ENCODE data around the gene GPR156.
A peak's percentile ranks its signal among the peaks of the same experiment; 100 is the strongest.
"Not testable (repeated sequence)": the region's sequence is repeated elsewhere in the genome, so short reads cannot be mapped to it uniquely, and the experiment has no call there.

GPR156 gene

DNA sequence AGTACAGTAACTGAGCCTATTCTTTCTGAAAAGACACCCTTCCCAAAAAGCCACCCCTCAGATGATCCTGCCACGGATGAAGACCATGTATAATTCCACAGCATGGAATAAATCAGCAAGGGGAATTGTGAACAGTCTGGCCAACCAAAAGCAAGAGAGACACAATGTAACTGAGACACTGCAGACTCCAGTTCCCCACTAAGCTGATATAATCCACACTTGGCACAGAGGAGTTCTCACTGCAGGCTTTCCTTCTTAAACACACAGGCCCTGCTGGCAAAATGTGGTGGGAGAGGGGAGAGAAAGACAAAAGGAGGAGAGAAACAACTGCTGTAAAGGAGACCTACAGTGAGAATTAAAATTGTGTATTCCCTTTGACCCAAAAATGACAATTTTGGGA lies 12.7 kb downstream of the GPR156 start:
- FAIRE-seq, result no peak

DNA sequence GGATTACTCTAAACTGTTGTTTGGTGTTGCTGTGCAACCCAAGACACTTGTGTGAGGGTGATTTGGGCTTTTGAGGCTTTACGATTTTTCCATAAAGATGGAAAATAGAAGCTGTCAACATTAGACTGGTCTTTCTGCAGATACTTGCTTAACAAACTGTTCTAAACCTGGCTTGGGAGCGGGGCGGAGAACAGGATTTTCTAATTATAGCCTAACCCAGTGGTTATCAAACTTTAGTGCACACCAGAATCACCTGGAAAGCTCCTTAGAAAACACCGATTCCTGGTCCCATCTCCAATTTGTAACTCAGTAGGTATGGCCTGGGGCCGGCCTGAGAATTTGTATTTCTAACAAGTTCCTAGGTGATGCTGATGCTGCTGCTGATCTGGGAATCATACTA lies 19.0 kb downstream of the GPR156 start:
- FAIRE-seq, result no peak

DNA sequence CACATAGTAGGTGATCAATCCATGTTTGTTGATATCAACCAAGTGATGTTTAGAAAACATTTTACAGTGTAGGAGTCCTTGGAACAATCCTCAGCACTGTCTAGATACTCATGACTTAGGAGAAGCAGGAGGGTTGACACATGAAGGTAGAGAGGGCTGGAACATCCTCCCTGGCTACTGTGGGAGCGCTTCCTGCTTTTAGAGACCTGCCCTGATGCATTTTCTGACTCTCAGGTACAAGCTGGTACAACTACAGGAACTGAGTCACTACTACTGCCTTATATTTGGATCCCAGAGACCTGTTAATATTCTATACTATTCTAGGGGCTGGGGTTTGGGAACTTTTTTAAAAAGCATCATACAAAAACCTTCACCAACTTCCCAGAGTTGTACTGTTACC lies 20.1 kb downstream of the GPR156 start:
- no peak for FAIRE-seq

DNA sequence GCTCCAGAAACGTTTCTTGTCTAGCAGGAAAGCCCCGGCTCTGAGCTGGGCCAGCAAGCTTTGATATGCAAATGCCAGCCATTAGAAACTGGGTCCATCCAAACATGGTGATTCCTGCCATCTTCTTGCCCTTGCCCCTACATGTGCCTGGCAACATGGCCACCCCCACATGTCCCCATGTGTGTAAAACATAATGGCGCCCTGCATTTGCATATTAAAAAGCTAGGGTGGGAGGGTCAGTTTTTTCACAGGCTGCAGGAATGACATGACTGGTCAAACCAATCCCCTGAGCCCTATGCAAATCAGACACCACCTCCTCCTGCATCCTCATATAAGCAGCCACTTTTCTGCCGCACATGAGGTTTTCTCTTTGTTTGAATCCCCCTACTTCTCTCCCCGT lies 21.2 kb downstream of the GPR156 start:
- FAIRE-seq, result no peak

DNA sequence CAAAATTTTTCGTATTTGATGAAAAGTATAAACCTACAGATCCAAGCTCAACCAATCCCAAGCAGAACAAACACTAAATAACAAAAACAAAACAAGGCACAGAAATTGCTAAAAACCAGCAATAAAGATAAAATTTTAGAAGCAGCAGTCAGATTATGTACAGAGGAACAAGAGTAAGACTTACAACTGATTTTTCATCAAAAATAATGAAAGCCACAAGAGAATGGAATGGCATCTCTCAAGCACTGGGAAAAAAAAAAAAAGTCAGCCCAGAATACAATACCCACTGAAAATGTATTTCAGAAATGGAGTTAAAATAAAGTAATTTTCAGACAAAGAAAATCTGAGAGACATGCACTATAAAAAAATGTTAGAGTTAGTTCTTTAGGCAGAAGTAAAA lies 27.0 kb downstream of the GPR156 start:
- FAIRE-seq, result no peak

DNA sequence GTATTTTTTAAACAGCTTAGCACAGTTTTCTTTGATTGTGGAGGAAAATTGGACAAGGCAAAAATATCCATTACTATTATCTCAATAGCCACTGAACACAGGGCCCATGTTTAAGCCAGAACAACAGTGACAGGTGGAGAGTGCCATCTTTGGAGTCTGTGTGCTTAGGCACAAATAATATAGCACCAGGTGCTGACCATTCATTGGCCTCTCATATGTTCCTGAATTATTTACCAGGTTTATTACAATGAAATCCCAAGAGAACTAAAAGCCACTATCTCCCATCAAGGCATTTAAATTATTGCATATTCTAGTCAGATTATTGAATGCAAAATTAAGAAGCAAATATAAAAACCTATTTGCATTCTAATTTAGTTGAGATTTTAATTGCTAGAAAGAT lies 39.6 kb downstream of the GPR156 start:
- FAIRE-seq, result no peak

DNA sequence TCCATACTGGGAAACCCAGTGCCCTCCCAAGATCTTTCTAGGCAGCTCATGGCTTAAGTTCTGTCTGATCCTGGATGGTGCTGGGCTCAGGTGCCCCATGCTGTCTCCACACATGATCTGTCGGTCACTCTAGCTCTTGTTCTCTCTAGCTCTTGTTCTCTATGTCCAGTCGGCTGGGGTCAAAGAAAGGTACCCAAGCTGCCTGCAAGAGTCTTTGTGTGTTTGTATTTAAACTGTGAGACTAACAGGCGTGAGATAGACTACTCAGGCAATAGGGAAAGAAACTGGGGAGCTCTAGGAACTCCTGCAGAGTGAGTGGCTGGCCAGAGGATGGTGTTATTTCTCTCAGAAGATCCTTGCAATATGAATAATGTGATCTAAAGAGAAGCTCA lies 40.2 kb downstream of the GPR156 start:
- no peak for FAIRE-seq

DNA sequence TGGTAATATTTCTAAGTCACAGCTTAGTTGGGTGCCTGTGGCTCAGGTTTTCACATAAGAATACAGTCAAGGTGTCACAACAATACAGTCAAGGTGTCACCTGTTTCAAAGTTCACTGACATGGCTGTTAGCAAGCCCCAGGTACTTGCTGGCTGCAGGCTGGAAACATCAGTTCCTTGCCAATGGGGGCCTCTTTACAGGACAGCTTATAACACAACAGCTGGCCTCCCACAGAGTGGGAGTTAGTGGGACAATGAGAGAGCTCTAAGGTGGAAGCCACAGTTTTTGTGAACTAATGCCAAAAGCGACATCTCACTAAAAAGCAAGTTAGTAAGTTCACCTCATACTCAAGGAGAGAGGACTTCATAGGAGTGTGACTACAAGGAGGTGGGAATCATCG lies 45.4 kb downstream of the GPR156 start:
- no peak for FAIRE-seq

DNA sequence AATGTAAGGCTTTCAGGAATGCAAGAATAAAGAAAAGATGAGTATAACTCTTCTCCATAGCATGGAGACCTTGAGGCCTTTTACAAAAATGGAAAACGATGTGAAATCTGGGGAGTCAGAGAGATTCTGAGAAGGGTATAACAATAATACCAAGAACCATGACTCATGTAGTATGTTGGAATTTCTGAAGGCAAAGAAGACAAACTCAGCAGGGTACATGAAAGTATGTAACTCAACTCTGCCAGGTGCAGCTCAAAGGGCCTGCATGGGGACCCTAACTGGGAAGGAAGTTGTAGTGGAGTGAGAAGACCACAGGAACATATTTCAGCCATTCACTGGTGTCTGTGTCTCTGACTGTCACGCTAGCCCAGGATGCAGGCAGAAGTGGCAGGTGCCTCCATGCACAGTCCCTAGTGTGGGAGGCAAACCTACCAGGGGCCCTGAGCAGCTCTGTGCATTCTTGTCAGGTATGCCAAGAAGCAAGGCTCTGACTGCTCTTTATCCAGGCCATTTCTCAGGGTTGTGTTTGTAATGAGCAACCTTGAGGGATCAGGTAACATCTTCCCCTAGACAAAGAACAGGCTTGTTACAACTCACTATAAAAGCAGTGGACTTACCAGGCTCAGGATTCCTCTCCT lies 57.2 kb downstream of the GPR156 start:
- no peak for FAIRE-seq

DNA sequence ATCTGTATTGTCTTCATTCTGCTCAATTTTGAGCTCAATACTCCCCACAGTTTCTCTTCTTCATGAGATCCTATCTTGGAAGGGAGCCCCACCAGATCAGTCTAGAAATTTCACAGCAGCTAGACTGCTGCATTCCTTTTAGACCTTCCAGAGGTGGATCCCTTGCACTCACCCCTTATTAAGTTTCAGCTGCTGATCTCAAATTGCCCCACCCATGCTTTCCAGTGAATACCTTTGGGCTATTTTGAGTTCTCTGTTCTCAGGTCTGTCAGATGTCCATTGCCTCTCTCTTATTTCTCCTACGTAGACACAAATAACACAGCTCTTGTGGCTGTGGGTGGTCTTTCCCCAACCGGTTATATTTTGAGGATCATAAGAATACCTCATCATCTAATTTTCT lies 60.8 kb downstream of the GPR156 start:
- no peak for FAIRE-seq

DNA sequence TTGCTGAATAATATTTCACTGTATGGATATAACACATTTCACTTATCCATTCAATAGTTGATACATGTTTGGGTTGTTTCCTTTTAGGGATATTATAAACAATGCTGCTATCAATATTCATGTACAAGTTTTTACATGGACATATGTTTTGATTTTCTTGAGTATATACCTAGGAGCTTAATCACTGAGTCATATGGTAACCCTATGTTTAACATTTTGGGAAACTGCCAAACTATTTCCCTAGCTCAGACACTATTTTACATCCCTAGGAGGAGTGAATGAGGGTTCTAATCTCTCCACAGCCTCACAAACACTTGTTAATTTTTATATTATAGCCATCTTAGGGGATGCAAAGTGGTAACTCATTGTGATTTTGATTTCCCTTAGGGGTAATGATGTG lies 66.0 kb downstream of the GPR156 start:
- no peak for FAIRE-seq

DNA sequence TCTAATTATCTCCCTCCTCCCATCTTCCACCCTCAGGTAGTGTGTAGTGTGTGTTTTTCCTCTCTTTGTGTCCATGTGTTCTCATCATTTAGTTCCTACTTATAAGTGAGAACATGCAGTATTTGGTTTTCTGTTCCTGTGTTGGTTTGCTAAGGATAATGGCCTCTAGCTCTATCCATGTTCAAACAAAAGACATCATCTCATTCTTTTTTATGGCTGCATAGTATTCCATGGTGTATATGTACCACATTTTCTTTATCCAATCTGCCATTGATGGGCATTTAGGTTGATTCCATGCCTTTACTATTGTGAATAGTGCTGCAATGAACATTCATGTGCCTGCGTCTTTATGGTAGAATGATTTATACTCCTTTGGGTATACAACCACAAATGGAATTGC lies 68.4 kb downstream of the GPR156 start:
- FAIRE-seq, result not testable (repeated sequence)

DNA sequence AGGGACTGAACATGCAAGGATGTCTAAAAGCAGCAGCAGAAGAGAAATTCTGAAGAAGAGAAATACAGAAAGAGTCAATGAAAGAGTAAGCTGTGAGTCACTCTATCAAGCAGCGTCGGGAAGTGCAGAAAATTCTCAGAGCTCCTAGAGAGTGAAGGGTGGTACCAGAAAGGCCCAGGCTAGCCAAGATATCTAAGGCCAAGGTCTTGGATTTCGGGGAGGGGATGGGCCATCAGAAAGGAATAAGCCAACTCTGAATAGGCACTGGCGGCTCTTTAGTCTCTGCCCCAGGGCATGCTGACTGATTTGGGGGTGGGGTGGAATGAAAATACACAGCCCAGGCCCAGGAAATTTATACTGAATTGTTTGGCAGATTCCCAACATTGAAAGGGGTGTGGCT lies 70.8 kb downstream of the GPR156 start:
- FAIRE-seq, result no peak

DNA sequence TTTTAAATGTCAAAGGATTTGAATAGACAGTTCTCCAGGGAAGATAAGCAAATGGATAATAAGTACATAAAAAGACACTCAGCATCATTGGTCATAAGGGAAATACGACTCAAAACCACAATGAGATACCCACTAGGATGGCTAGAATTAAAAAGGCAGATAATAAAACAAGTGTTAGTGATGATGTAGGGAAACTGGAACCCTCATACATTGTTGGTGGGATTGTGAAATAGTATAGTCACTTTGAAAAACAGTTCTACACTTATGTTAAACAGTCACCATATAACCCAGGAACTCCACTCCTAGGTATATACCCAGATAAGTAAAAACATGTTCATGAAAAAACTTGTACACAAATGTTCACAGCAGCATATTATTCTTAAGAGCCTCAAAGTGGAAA lies 72.5 kb downstream of the GPR156 start:
- FAIRE-seq, result no peak

DNA sequence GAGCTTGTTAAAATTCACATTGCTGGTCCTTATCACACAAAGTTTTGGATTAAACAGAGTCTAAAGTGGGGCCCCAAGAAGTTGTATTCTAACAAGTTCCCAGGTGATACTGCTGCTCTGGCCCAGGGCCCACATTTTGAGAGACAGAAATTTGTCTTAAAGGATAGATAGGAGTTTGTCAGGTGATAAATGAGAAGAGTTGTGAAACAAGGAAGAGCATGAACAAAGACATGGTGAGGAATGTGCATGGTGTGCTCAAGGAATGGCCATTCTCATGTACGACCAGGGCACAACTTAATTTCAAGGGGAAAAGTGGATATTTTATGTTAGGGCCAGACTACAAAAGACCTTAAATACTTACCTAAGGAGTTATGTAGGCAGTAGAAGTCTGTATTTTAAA lies 75.6 kb downstream of the GPR156 start:
- FAIRE-seq, result no peak

DNA sequence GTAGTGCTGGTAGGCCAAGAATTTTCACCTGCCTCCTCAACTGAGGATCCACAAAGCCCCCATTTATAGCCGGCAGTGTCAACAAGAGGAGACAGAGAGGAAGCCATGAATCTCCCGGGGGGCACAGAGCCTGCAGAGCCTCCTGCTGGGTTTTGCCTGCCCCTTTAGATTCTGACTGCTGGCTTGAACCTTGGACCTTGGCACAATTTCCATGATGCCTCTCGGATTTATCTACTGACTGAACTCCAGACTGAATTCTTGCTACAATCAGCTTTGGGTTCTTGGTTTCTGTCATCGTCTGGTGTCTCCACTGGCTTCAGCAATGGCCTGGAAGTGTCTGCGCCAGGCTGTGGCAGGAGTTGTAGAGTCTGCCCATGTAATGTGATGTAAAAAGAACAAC lies 80.7 kb downstream of the GPR156 start:
- FAIRE-seq, result no peak

DNA sequence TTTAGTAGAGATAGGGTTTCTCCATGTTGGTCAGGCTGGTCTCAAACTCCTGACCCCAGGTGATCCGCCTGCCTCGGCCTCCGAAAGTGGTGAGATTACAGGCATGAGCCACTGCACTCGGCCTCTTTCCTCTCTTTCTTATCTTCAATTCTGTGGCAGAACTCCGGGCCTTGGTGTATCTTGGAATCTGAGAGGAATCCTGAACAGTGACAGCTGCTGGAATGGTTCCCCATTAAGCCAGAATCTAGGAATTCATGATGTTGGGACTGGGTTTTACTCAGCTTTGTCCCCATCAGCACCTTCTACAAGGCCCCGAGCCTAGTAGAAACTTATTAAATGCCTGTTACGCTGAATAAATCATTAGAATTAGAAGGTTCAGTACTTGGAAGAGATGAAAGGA lies 81.4 kb downstream of the GPR156 start:
- no peak for FAIRE-seq

DNA sequence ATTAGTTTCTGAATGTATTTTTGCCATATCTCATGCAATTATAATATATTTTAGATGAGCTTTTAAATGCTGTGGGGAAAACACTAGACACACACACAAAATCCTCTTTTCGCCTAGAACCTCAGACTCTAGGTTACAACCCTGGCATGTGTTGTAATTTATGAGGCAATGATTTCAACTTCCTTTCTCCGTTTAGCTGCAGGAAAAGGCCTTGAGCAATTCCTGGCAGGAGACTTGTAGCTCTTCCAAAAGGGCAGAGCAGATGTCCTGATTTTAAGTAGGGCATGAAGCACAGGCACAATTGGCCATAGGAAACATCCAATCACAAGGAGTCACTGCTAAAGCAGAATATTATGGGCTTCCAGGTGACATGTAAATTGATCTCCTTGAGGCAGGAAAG lies 82.0 kb downstream of the GPR156 start:
- peak; percentile 24 for FAIRE-seq

DNA sequence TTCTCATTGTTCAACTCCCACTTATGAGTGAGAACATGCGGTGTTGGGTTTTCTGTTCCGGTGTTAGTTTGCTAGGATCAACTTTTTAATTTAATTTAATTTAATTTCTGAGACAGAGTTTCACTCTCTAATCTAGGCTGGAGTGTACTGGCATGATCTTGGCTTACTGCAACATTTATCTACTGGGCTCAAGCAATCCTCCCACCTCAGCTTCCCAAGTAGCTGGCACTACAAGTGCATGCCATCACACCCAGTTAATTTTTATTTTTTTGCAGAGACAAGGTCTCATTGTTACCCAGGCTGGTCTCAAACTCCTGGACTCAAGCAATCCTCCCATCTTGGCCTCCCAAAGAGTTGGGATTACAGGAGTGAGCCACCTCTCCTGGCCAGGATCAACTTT lies 82.7 kb downstream of the GPR156 start:
- no peak for FAIRE-seq

DNA sequence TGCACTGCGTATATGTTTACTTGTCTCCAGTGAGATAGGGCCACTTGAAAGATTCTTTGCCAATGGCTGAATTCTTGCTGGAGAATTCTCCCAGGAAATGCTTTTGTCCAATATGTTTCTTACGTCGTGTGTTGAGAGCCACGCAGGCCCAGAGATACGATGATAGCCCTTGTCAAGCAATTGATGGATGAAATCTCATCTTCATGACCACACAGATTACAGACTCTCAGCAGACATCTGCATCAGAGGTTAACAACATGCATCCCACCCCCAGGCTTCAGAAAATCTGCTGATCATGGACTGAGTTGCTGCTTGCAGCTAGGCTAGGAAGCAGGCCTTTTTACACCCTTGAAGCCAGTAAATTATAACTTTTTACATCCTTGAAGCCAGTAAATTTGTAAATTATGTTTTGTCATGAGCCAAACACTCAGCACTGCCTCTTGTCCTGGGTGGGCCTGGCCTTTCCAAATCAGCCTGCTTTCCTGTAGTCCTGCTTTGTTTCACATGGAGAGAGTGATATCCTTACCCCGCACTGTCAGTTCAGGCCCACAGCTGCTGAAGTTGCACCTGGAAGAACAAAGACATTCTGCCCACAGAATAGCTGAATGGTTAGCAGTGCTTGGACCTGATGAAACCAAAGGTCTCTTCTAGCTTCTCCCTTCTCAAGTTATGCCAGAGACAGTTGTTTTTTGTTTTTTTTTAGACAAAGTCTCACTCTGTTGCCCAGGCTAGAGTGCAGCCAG lies 84.4 kb downstream of the GPR156 start:
- FAIRE-seq, result no peak

DNA sequence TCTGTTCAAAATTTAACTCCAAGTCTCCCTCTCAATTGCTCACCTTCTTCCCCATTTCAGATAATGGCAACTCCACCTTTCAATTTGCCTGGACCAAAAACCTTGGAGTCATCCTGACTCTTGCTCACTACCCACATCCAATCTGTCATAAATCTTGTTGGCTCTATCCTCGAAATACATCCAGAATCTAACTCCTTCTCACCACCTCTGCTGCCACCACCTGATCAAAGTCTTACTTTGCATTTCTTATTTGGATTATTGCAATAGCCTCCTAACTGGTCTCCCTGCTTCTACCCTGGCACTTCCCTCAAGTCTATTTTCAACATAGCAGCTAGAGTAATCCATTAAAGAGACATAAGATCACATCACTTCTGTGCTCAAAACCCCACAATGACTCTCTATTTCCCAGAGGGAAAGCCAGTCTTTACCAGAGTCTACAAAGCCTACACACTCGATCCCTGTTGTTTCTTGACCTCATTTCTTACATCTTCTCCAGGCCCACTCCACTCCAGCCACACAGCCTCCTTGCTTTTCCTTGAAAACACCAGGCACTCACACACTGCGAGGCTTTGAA lies 86.6 kb downstream of the GPR156 start:
- no peak for FAIRE-seq

DNA sequence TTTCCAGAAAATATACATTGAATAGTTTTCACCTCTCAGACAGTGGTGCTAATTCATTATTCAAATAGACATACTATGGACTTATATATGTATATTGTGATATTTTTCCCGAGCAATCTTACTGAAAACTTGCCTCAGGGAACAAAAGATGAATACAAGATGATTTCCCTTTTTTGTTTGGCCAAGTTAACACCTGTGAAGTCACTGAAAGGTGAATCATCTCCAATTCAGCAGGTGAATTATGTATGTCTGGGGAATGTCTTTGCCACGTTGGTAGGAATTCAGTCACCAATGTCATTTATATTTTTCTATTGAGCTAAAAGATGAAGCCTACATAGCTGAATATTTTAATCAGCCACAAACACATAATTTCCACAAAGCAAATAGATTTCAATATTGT lies 88.2 kb downstream of the GPR156 start:
- no peak for FAIRE-seq

DNA sequence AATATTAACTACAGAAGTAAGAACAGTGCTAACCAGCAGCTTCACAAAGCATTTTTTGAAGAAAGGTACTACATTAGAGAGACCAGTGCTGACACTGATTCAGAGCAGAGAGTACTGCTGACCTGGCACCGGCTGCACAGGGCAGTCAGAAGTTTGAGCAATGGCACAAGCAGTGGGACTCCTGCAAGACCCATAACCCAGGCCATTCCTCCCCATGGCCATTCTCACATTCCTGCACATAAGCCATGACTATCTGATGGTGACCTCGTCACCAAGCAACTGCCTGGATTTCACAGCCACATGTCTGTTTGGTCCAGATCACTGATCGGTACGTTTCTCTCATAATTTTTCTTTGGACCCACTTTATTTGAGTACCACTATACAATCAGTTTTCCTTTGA lies 88.7 kb downstream of the GPR156 start:
- FAIRE-seq, result no peak

DNA sequence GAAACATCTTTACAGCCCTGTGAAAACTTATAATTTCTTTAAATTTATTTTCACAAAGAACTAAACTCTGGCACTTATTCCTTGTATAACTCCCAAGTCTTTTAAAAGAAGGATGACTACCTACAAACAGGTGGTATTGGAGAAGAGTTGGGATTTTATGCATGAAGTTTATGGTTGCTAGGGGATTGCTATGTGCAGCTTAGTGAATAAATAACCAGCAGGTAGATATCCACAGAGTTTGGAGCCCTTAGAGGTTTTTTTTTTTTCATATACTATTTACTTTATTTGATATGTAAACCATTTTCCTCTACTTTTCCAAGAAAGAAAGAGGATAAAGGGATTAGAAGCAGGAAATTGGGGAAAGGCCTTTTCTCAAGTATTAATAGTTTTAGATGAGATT lies 91.5 kb downstream of the GPR156 start:
- FAIRE-seq, result no peak

DNA sequence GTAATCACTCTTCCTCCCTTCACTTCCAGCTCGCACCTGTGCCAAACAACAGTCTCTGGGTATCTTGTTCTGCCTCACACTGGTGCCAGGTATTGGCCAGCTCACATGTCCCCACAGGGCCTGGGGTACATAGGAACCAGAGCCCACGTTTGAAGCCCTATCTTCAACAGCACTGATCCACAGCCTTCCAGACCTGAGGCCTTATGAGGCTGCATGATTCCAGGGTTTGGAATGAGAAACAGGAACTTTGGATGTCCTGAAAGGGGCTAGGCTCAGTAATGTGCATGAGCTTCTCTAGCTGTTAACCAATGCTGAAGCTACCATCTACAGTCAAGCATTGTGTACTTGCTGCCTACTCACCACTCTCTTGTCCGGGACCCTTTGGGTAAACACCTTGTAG lies 92.4 kb downstream of the GPR156 start:
- FAIRE-seq, result no peak

Measured in islet of Langerhans (tissue), 1 donor.